Activated CD4-positive, alpha-beta memory T cell treated with anti-CD3 and anti-CD28 coated beads for 36 hours (primary cell): ENCODE measurements around the gene UVRAG. TPM values are rescaled to one million over a fixed set of nuclear protein-coding genes. Genes with fewer than 3 reads are reported as not detected.

ENCODE experiments used
- CTCF ChIA-PET: fragments of 350-600 bp; sonication (Branson Sonifier 250); formaldehyde crosslinking; loops from one replicate; lab custom pipeline; 2021; ENCODE audit warnings: antibody characterized with exemption, inconsistent platforms; lab: Charles Lee
- POLR2A ChIA-PET: fragments of 350-600 bp; sonication (Branson Sonifier 250); formaldehyde crosslinking; loops from one replicate; lab custom pipeline; 2021; ENCODE audit warnings: antibody characterized with exemption; lab: Charles Lee
- DNase-seq: peaks from one replicate; pipeline ENCODE4 v3.0.0-alpha.2; 2020
- H3K27ac Mint-ChIP-seq: one replicate; pipeline ENCODE4 v1.8.0; 2021; ENCODE audit warnings: mixed read lengths
- H3K27me3 Mint-ChIP-seq: one replicate; pipeline ENCODE4 v1.8.0; 2021; ENCODE audit warnings: mixed read lengths
- H3K36me3 Mint-ChIP-seq: one replicate; pipeline ENCODE4 v1.8.0; 2021; ENCODE audit warnings: mixed read lengths
- H3K4me1 Mint-ChIP-seq: one replicate; pipeline ENCODE4 v1.8.0; 2021; ENCODE audit warnings: low read depth, mixed read lengths
- H3K4me3 Mint-ChIP-seq: one replicate; pipeline ENCODE4 v1.8.0; 2021; ENCODE audit warnings: mild to moderate bottlenecking, mixed read lengths
- H3K9me3 Mint-ChIP-seq: one replicate; pipeline ENCODE4 v1.8.0; 2021; ENCODE audit warnings: mixed read lengths
- intact Hi-C: fragments of 100-400 bp; cut with micrococcal nuclease; formaldehyde crosslinking; loops from one replicate; pipeline ENCODE4 v1.15.1; 2023
- total RNA-seq, 2 experiments: library from RNA; stranded (reverse); gene quantifications; one replicate each; pipeline ENCODE4 v1.2.3, GENCODE V29; 2021

Gene UVRAG
- total RNA-seq, 2 experiments from 2014 or later, result 15.5 to 16.7 TPM

GRCh38 chr11:75786101-75786736, 28.8 kb upstream of the UVRAG start:
- intact Hi-C loops, result no loop called here
- ChIA-PET POLR2A (no interaction called here), CTCF (interaction anchor here (2.3 kb wide), 1 partner anchor 17 kb away, joined by 11 read pairs; no protein-coding TSS in a partner anchor)
- Mint-ChIP-seq H3K9me3 (no peaks in the 10 kb centered on the region), H3K27me3 (no peaks in the 10 kb centered on the region), H3K27ac (no peak overlapping the region), H3K4me3 (no peak overlapping the region), H3K36me3 (no peaks in the 10 kb centered on the region), H3K4me1 (no peaks in the 10 kb centered on the region)
- DNase-seq, result no peak

- H3K27ac Mint-ChIP-seq, result no peak overlapping the region
- no peaks in the 10 kb centered on the region for H3K4me1 Mint-ChIP-seq
- DNase-seq, result no peak
- POLR2A ChIA-PET, result no interaction called here
- H3K4me3 Mint-ChIP-seq, result no peak overlapping the region
- intact Hi-C loops, result no loop called here
- H3K9me3 Mint-ChIP-seq, result no peaks in the 10 kb centered on the region
- CTCF ChIA-PET, result no interaction called here
- no peaks in the 10 kb centered on the region for H3K27me3 Mint-ChIP-seq
- H3K36me3 Mint-ChIP-seq, result no peaks in the 10 kb centered on the region
Observed at GRCh38 chr11:75789521-75789920, 25.5 kb upstream of the UVRAG start.

- Mint-ChIP-seq H3K27me3 (no peaks in the 10 kb centered on the region), H3K9me3 (no peaks in the 10 kb centered on the region), H3K27ac (no peak overlapping the region), H3K4me3 (no peak overlapping the region), H3K4me1 (no peaks in the 10 kb centered on the region), H3K36me3 (no peaks in the 10 kb centered on the region)
- no peak for DNase-seq
- POLR2A ChIA-PET, result no interaction called here
- CTCF ChIA-PET, result interaction anchor here (0.7 to 0.9 kb wide), 2 partner anchors 12 to 361 kb away, joined by 3 read pairs; no protein-coding TSS in a partner anchor
- intact Hi-C loops, result no loop called here
Observed at GRCh38 chr11:75790986-75791385, 24.0 kb upstream of the UVRAG start.

GRCh38 chr11:75792127-75792731, 22.8 kb upstream of the UVRAG start:
- no peak overlapping the region for H3K27ac Mint-ChIP-seq
- CTCF ChIA-PET, result interaction anchor here (0.6 kb wide), 1 partner anchor 71 kb away, joined by 3 read pairs; no protein-coding TSS in a partner anchor
- no peaks in the 10 kb centered on the region for H3K4me1 Mint-ChIP-seq
- H3K36me3 Mint-ChIP-seq, result no peaks in the 10 kb centered on the region
- no peak for DNase-seq
- POLR2A ChIA-PET, result no interaction called here
- H3K9me3 Mint-ChIP-seq, result no peaks in the 10 kb centered on the region
- intact Hi-C loops, result no loop called here
- H3K4me3 Mint-ChIP-seq, result no peak overlapping the region
- H3K27me3 Mint-ChIP-seq, result no peaks in the 10 kb centered on the region

GRCh38 chr11:75792997-75793800, 21.8 kb upstream of the UVRAG start:
- no peaks in the 10 kb centered on the region for H3K4me1 Mint-ChIP-seq
- ChIA-PET CTCF (interaction anchor here (0.5 to 2.0 kb wide), 3 partner anchors 10 to 87 kb away, joined by 3 to 8 read pairs (median 3); no protein-coding TSS in a partner anchor), POLR2A (no interaction called here)
- no peaks in the 10 kb centered on the region for H3K36me3 Mint-ChIP-seq
- no peaks in the 10 kb centered on the region for H3K9me3 Mint-ChIP-seq
- no peak for DNase-seq
- intact Hi-C loops, result no loop called here
- H3K4me3 Mint-ChIP-seq, result no peak overlapping the region
- H3K27ac Mint-ChIP-seq, result no peak overlapping the region
- H3K27me3 Mint-ChIP-seq, result no peaks in the 10 kb centered on the region

GRCh38 chr11:75793966-75794365, 21.0 kb upstream of the UVRAG start:
- DNase-seq, result no peak
- no peaks in the 10 kb centered on the region for H3K27me3 Mint-ChIP-seq
- no peak overlapping the region for H3K27ac Mint-ChIP-seq
- H3K4me1 Mint-ChIP-seq, result no peaks in the 10 kb centered on the region
- ChIA-PET CTCF (interaction anchor here (0.5 to 2.0 kb wide), 4 partner anchors 9 to 88 kb away, joined by 3 to 8 read pairs (median 3); no protein-coding TSS in a partner anchor), POLR2A (no interaction called here)
- no peaks in the 10 kb centered on the region for H3K9me3 Mint-ChIP-seq
- intact Hi-C loops, result no loop called here
- no peaks in the 10 kb centered on the region for H3K36me3 Mint-ChIP-seq
- H3K4me3 Mint-ChIP-seq, result no peak overlapping the region

- Mint-ChIP-seq H3K36me3 (no peaks in the 10 kb centered on the region), H3K27me3 (no peaks in the 10 kb centered on the region)
- POLR2A ChIA-PET, result no interaction called here
Observed at GRCh38 chr11:75795276-75796090, 19.5 kb upstream of the UVRAG start.

GRCh38 chr11:75796091-75796435, 18.9 kb upstream of the UVRAG start:
- CTCF ChIA-PET, result no interaction called here
- intact Hi-C loops, result no loop called here
- POLR2A ChIA-PET, result no interaction called here

More at GRCh38 chr11:75795276-75796090, 19.5 kb upstream of the UVRAG start:
- no peaks in the 10 kb centered on the region for H3K4me1 Mint-ChIP-seq
- H3K9me3 Mint-ChIP-seq, result no peaks in the 10 kb centered on the region
- intact Hi-C loops, result no loop called here
- no peak overlapping the region for H3K27ac Mint-ChIP-seq
- DNase-seq, result no peak
- CTCF ChIA-PET, result no interaction called here
- no peak overlapping the region for H3K4me3 Mint-ChIP-seq

GRCh38 chr11:75797116-75797515, 17.9 kb upstream of the UVRAG start:
- Mint-ChIP-seq H3K36me3 (no peaks in the 10 kb centered on the region), H3K9me3 (no peaks in the 10 kb centered on the region), H3K4me1 (peaks cover 10% of the 10 kb centered on the region), H3K27ac (no peak overlapping the region), H3K4me3 (no peak overlapping the region), H3K27me3 (no peaks in the 10 kb centered on the region)
- DNase-seq, result no peak
- intact Hi-C loops, result no loop called here
- POLR2A ChIA-PET, result no interaction called here
- CTCF ChIA-PET, result no interaction called here

More at GRCh38 chr11:75796091-75796435, 18.9 kb upstream of the UVRAG start:
- H3K27me3 Mint-ChIP-seq, result no peaks in the 10 kb centered on the region
- H3K4me3 Mint-ChIP-seq, result no peak overlapping the region
- H3K9me3 Mint-ChIP-seq, result no peaks in the 10 kb centered on the region
- H3K27ac Mint-ChIP-seq, result no peak overlapping the region
- no peaks in the 10 kb centered on the region for H3K36me3 Mint-ChIP-seq
- H3K4me1 Mint-ChIP-seq, result peaks cover 1% of the 10 kb centered on the region
- no peak for DNase-seq

- intact Hi-C loops, result no loop called here
- H3K27ac Mint-ChIP-seq, result no peak overlapping the region
- peaks cover 15% of the 10 kb centered on the region for H3K4me1 Mint-ChIP-seq
- H3K27me3 Mint-ChIP-seq, result no peaks in the 10 kb centered on the region
- DNase-seq, result no peak
- no peaks in the 10 kb centered on the region for H3K9me3 Mint-ChIP-seq
- POLR2A ChIA-PET, result no interaction called here
- CTCF ChIA-PET, result interaction anchor here (0.6 to 2.0 kb wide), 2 partner anchors 27 to 70 kb away, joined by 4 to 6 read pairs; no protein-coding TSS in a partner anchor
- H3K36me3 Mint-ChIP-seq, result no peaks in the 10 kb centered on the region
- no peak overlapping the region for H3K4me3 Mint-ChIP-seq
Observed at GRCh38 chr11:75797792-75798191, 17.2 kb upstream of the UVRAG start.

- no peak for DNase-seq
- POLR2A ChIA-PET, result no interaction called here
- H3K4me1 Mint-ChIP-seq, result peaks cover 15% of the 10 kb centered on the region
- H3K27ac Mint-ChIP-seq, result no peak overlapping the region
- no peaks in the 10 kb centered on the region for H3K27me3 Mint-ChIP-seq
- H3K36me3 Mint-ChIP-seq, result no peaks in the 10 kb centered on the region
- intact Hi-C loops, result no loop called here
- no peak overlapping the region for H3K4me3 Mint-ChIP-seq
- H3K9me3 Mint-ChIP-seq, result no peaks in the 10 kb centered on the region
- CTCF ChIA-PET, result no interaction called here
Observed at GRCh38 chr11:75800136-75800675, 14.8 kb upstream of the UVRAG start.
